Measurements from ENCODE around the gene LTC4S.

DNA sequence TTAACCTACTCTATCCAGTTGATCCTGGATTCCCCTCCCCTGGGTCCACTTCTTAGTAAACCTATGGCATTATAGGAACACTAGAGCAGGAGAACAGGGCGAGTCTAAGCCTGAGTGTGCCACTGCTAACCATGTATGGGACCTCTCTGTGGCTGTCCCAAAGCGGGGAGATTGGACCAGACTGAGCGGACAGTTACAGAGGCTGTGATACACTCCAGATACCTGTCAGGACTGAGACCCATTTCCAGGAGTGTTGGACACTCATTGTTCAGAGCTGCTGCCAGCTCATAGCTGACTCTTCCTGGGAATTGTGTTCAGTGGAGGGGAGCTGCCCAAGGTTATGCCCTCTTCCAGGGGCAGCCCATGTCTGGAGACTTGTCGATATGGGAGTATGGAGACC lies 11.9 kb upstream of the LTC4S start:
- TF ChIP-seq, protein P1, sequence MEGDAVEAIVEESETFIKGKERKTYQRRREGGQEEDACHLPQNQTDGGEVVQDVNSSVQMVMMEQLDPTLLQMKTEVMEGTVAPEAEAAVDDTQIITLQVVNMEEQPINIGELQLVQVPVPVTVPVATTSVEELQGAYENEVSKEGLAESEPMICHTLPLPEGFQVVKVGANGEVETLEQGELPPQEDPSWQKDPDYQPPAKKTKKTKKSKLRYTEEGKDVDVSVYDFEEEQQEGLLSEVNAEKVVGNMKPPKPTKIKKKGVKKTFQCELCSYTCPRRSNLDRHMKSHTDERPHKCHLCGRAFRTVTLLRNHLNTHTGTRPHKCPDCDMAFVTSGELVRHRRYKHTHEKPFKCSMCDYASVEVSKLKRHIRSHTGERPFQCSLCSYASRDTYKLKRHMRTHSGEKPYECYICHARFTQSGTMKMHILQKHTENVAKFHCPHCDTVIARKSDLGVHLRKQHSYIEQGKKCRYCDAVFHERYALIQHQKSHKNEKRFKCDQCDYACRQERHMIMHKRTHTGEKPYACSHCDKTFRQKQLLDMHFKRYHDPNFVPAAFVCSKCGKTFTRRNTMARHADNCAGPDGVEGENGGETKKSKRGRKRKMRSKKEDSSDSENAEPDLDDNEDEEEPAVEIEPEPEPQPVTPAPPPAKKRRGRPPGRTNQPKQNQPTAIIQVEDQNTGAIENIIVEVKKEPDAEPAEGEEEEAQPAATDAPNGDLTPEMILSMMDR (IDR thresholded peaks at IDR 0.05), result no peak
- TF ChIP-seq POLR2A (IDR thresholded peaks at IDR 0.05), result no peak

Measured in uterus (tissue), 2 donors.